PC-9 (cell line): ENCODE results near the gene TBC1D16.

Source experiments
- CTCF ChIP-seq: fragments of 200-600 bp; sonication (generic); conservative IDR thresholded peaks from 2 replicates; pipeline ENCODE4 v1.6.1; 2017; ENCODE audit warnings: mixed run types, antibody characterized with exemption, mild to moderate bottlenecking, moderate library complexity
- EZH2 ChIP-seq: fragments of 200-600 bp; sonication (generic); IDR thresholded peaks from 2 replicates; pipeline ENCODE4 v1.8.0; 2017; ENCODE audit warnings: antibody characterized with exemption, low read depth

GRCh38 chr17:79910985-79911361, 124.7 kb downstream of the TBC1D16 start:
- TF ChIP-seq CTCF (no peak), EZH2 (no peak)
